ENCODE measurements around the gene LRRC56. TPM values are rescaled to one million over a fixed set of nuclear protein-coding genes. Genes with fewer than 3 reads are reported as not detected.

LRRC56 gene
- total and polyA plus RNA-seq, 2 donors from 2014 or later: 1.2 to 7.7 TPM

- no peaks in the 10 kb centered on the region for H3K27me3 ChIP-seq (ENCODE audit: control insufficient read depth, insufficient read depth, low read length)
- intact Hi-C loops (cut with DNase I): no loop called here
- peaks cover 0 to 29% (median 11%) of the 10 kb centered on the region in 3 donors for H3K4me1 ChIP-seq (ENCODE audit: control insufficient read depth in 2 of 3, insufficient read depth in 2 of 3, low read depth in 1 of 3, low read length in 3 of 3)
- peaks cover 0 to 16% (median 10%) of the 10 kb centered on the region in 3 donors for H3K36me3 ChIP-seq (ENCODE audit: control insufficient read depth in 2 of 3, insufficient read depth in 3 of 3, low read length in 3 of 3)
- no peak overlapping the region for H3K4me3 ChIP-seq (ENCODE audit: low read length in 3 of 3)
- FAIRE-seq: no peak
- no peak overlapping the region for H3K27ac ChIP-seq (ENCODE audit: low read depth in 2 of 2, low read length in 2 of 2)
- H3K9ac ChIP-seq (ENCODE audit: low read length in 3 of 3): no peak overlapping the region
- no peak for DNase-seq
- no peaks in the 10 kb centered on the region for H3K9me3 ChIP-seq (ENCODE audit: control insufficient read depth in 2 of 3, insufficient read depth in 1 of 3, low read length in 3 of 3)
- TF ChIP-seq CTCF (IDR thresholded peaks at IDR 0.05; ENCODE audit: borderline replicate concordance, extremely low read depth, insufficient read depth): no peak
Measured at GRCh38 chr11:581342-581741, 44.0 kb downstream of the LRRC56 start.

DNA sequence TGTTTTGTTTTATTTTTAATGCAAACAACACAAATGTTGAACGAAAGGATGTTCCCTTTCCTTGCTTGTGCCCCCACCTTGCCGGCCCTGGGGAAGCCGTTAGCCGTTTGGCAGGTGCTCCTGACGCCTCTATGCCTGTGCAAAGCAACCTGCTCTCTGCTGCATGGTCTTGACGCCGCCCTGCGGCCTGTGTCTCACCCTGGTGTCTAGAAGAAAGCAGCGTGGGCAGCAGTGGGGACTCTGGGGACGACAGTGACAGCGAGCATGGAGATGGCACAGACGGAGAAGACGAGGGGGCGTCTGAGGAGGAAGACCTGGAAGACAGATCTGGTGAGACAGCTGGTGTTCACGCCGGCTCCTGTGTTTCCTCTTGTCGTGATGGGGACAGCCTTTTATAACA, 44.4 kb downstream of the LRRC56 start:
- Histone ChIP-seq H3K27me3 (ENCODE audit: control insufficient read depth, insufficient read depth, low read length) (no peaks in the 10 kb centered on the region), H3K4me1 (ENCODE audit: control insufficient read depth in 2 of 3, insufficient read depth in 2 of 3, low read depth in 1 of 3, low read length in 3 of 3) (peaks cover 0 to 29% (median 11%) of the 10 kb centered on the region in 3 donors), H3K9me3 (ENCODE audit: control insufficient read depth in 2 of 3, insufficient read depth in 1 of 3, low read length in 3 of 3) (no peaks in the 10 kb centered on the region), H3K36me3 (ENCODE audit: control insufficient read depth in 2 of 3, insufficient read depth in 3 of 3, low read length in 3 of 3) (peaks cover 0 to 20% (median 10%) of the 10 kb centered on the region in 3 donors), H3K9ac (ENCODE audit: low read length in 3 of 3) (no peak overlapping the region), H3K4me3 (ENCODE audit: low read length in 3 of 3) (no peak overlapping the region), H3K27ac (ENCODE audit: low read depth in 2 of 2, low read length in 2 of 2) (no peak overlapping the region)
- no peak for FAIRE-seq
- TF ChIP-seq CTCF (IDR thresholded peaks at IDR 0.05; ENCODE audit: borderline replicate concordance, extremely low read depth, insufficient read depth): no peak
- DNase-seq: no peak
- intact Hi-C loops (cut with DNase I): no loop called here

- H3K27me3 ChIP-seq (ENCODE audit: control insufficient read depth, insufficient read depth, low read length): no peaks in the 10 kb centered on the region
- peaks cover 0 to 32% (median 16%) of the 10 kb centered on the region in 3 donors for H3K36me3 ChIP-seq (ENCODE audit: control insufficient read depth in 2 of 3, insufficient read depth in 3 of 3, low read length in 3 of 3)
Measured at GRCh38 chr11:584287-584686, 47.0 kb downstream of the LRRC56 start.

More at GRCh38 chr11:584287-584686, 47.0 kb downstream of the LRRC56 start:
- Histone ChIP-seq H3K27ac (ENCODE audit: low read depth in 2 of 2, low read length in 2 of 2) (no peak overlapping the region), H3K9me3 (ENCODE audit: control insufficient read depth in 2 of 3, insufficient read depth in 1 of 3, low read length in 3 of 3) (no peaks in the 10 kb centered on the region), H3K4me3 (ENCODE audit: low read length in 3 of 3) (no peak overlapping the region), H3K9ac (ENCODE audit: low read length in 3 of 3) (no peak overlapping the region), H3K4me1 (ENCODE audit: control insufficient read depth in 2 of 3, insufficient read depth in 2 of 3, low read depth in 1 of 3, low read length in 3 of 3) (peaks cover 0 to 11% (median 0%) of the 10 kb centered on the region in 3 donors)
- TF ChIP-seq CTCF (IDR thresholded peaks at IDR 0.05; ENCODE audit: borderline replicate concordance, extremely low read depth, insufficient read depth): no peak
- FAIRE-seq (no peak), DNase-seq (no peak)
- intact Hi-C loops (cut with DNase I): no loop called here
